HG02973 (cell line): Measurements from ENCODE around the gene COL5A1.

Experiments
- ATAC-seq: cut with Tn5 transposase; IDR thresholded peaks from one replicate; pipeline ENCODE4 v1.9.1; 2021; ENCODE audit warnings: moderate library complexity; ENCODE audit not compliant: unreplicated experiment

The COL5A1 gene

GRCh38 chr9:134830126-134830525 is 188.5 kb downstream of the COL5A1 start:
- no peak for ATAC-seq

- ATAC-seq = no peak
Observed at GRCh38 chr9:134830926-134831720, 189.5 kb downstream of the COL5A1 start.

- ATAC-seq = no peak
Observed at GRCh38 chr9:134832471-134832870, 190.9 kb downstream of the COL5A1 start.

GRCh38 chr9:134833294-134833880 is 191.8 kb downstream of the COL5A1 start:
- ATAC-seq = no peak

GRCh38 chr9:134834217-134834956 is 192.8 kb downstream of the COL5A1 start:
- ATAC-seq = no peak

GRCh38 chr9:134834957-134835419 is 193.4 kb downstream of the COL5A1 start:
- no peak for ATAC-seq

GRCh38 chr9:134835448-134835847 is 193.8 kb downstream of the COL5A1 start:
- no peak for ATAC-seq

GRCh38 chr9:134835987-134836386 is 194.4 kb downstream of the COL5A1 start:
- ATAC-seq = no peak

- ATAC-seq = no peak
Observed at GRCh38 chr9:134836406-134836970, 194.9 kb downstream of the COL5A1 start.

GRCh38 chr9:134837529-134837928 is 195.9 kb downstream of the COL5A1 start:
- no peak for ATAC-seq

- no peak for ATAC-seq
Observed at GRCh38 chr9:134838651-134839454, 197.2 kb downstream of the COL5A1 start.

- ATAC-seq = no peak
Observed at GRCh38 chr9:134839455-134840125, 198.0 kb downstream of the COL5A1 start.

GRCh38 chr9:134840511-134840910 is 198.9 kb downstream of the COL5A1 start:
- no peak for ATAC-seq

GRCh38 chr9:134841180-134841904 is 199.7 kb downstream of the COL5A1 start:
- ATAC-seq = no peak

GRCh38 chr9:134842321-134842720 is 200.7 kb downstream of the COL5A1 start:
- no peak for ATAC-seq

- ATAC-seq = no peak
Observed at GRCh38 chr9:134843740-134844139, 202.1 kb downstream of the COL5A1 start.

GRCh38 chr9:134844821-134845220 is 203.2 kb downstream of the COL5A1 start:
- no peak for ATAC-seq

GRCh38 chr9:134846187-134846586 is 204.6 kb downstream of the COL5A1 start:
- ATAC-seq = no peak

GRCh38 chr9:134846699-134847098 is 205.1 kb downstream of the COL5A1 start:
- no peak for ATAC-seq
